Measurements from ENCODE around the gene TTLL1.
"Not testable (repeated sequence)": the region's sequence is repeated elsewhere in the genome, so short reads cannot be mapped to it uniquely, and the experiment has no call there.

TTLL1 gene

GRCh38 chr22:43009444-43009843, 79.7 kb downstream of the TTLL1 start:
- DNase-seq = no peak

- DNase-seq = no peak
These were observed 80.3 kb downstream of the TTLL1 start for GRCh38 chr22:43008921-43009320.

DNA sequence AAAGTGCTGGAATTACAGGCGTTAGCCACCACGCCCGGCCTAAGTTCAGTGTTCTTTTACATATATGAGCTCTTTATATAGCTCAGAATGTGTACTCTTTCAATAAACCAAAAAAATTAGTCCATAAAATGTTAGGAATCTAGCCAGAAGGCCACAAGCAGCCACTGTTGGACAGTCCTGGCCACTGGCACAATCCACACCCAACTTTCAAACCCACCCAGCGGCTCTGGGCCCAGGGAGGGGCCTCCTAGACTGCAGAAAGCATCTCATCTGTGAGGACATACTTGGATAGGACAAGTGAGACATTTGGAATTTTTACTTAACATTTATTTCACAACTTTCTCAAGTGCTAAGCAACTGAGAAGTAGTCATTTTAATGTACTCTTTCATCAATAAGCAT, 80.7 kb downstream of the TTLL1 start:
- DNase-seq = no peak

GRCh38 chr22:43007519-43008102, 81.6 kb downstream of the TTLL1 start:
- no peak for DNase-seq

- DNase-seq = no peak
These were observed 82.4 kb downstream of the TTLL1 start for GRCh38 chr22:43006753-43007152.

DNA sequence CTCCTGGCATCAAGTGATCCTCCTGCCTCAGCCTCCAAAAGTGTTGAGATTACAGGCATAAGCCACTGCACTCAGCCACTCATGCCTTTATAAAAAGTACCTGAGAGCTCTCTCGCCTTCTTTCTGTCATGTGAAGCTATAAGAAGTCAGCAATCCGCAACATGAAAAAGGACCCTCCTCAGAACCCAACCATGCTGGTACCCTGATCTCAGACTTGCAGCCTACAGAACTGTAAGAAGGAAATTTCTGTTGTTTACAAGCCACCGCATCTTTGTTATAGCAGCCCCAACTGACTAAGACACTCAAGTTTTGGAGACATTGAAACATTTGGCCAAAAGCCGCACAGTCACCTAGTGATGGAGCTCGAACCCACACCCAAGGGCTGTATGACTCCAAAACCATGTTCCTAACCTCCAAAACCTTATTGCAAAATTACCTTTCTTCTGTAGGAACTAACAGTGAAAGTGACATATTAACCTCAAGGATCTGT, 83.1 kb downstream of the TTLL1 start:
- DNase-seq = no peak

DNA sequence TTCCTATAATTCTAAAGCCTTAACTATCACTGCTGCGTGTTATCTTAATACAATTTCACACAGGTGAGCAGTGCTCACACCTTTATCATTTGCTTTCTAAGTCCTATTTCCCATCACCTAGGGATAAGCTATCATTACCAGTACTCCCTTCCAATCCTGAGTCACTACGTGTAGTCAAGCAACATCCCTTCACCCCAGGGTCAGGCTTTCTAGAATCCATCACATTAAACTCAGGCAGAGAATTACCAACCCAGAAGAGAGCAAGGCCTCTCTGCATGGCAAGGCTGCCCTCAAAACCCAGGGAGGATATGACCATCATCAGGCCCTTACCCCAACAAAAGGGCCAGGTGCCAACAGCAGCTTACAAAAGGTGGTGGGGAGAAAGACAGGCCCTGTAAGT, 84.1 kb downstream of the TTLL1 start:
- no peak for DNase-seq

DNA sequence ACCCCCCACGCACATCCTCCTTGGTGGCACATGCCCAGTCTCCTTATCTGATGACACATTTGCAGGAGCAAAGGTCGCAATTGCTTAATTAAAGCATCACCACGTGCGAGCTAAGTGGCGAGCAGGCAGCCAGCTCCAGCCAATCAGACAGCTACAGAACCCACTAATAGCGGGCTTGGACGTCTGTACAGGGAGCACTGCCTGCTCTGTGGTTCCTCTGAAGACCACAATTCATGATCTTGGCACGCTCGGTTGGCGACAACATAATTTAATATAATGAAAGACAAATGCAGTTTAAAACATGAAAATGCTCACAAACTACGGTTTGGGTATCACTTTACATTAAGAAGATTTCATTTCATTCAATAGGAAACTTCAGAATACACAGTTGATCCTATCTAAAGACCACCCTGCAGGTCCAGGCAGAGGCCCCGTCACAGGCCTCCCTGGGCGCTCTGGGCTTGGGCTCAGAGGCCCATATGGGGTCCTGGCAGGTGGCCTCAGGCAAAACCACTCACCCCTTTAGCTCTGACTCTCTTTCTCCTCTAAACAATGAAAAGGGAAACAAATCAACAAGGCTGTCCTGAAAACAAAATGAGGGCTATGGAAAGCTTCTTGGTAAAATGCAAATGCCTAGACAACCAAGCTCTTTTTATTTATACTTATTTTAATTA, 84.7 kb downstream of the TTLL1 start:
- DNase-seq = no peak

DNA sequence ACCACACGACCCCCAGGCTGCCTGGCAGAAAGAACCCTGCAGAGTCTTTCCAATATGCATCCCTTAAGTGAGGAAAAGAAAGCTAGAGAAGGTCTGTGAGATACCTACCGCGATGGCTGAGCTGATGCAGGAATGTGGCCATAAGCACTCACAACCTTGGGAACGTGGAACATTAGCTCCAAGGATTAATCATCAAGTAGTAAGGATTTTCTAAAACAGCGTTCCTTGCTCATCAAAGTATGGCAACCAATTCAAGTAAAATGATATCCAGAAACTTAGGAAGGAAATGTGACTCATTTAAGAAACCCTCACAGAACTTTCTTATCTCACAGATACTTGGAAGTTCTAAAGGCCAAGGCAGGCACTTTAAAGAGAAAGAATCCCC, 87.0 kb downstream of the TTLL1 start:
- DNase-seq = no peak

DNA sequence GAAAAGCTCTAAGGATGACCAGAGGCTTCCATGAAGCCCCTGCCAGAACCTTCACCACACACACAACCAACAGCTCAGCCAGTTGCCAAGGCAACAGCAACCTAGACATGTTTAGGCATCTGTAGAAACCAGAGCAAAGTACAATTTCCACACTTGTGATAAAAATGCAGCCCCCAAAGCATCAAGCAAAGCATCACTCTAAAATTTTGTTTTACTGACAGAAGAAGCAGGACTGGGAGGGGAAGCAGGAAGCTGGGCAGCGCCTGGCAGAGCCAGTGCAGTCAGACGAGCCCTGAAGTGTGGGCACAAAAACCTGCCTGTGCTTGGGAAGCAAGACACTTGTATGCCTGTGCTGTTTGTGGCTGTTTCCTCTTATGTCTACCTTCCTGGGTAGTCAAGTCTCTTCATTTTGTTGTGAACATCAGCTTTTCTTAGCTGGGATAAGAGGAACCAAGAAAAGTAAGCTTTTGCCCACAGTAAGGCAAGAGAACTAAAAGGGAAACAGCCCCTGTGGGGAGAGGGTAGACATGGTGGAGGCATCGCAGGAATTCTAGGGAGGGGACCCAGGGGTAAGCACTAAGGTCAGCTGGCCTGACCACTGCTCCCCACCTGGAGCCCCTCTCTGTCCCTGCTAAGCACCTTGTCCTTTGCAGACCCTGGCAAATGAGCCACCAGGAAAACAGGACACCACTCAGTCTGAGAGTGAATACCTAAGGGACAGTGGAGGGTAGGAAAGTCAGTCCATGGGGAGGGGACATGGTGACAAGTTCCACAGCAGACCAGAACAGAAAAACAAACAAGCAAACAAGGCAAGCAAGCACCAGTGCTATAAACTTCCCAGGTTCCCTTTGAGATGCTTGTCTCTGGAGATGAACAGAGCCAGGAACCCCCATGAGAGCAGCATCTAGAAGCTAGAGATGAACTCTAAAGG, 87.7 kb downstream of the TTLL1 start:
- no peak for DNase-seq

GRCh38 chr22:43000441-43001175, 88.6 kb downstream of the TTLL1 start:
- DNase-seq = no peak

GRCh38 chr22:42997582-42998090, 91.6 kb downstream of the TTLL1 start:
- no peak for DNase-seq

DNA sequence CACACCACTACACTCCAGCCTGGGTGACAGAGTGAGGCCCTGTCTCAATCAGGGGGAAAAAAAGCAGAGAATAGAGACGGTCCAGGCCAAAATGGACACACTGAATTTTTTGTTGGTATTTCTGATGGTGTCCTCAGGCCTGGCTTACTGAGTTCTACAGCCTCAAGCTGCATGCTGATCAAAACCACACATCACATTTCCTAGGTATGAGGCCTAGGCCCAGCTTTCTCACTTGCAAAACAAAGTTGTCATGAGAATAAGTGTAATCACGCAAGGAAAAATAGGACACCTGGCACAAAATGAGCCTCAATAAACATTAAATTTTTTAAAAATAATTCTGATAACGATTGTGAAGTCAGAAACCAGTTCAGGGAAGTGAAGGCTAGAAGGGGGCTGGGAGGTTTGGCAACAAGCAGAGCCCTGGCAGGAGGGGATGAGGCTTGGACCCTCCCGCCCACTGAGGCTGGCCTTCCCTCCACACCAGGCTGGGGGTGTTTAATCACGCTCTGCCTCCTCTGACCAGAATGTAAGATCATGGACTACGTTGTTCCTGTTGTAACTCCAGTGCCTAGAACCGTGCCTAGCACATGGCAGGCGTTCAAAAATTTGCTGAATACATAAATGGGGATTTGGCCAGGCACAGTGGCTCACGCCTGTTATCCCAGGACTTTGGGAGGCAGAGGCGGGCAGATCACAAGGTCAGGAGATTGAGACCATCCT, 92.4 kb downstream of the TTLL1 start:
- DNase-seq = no peak

DNA sequence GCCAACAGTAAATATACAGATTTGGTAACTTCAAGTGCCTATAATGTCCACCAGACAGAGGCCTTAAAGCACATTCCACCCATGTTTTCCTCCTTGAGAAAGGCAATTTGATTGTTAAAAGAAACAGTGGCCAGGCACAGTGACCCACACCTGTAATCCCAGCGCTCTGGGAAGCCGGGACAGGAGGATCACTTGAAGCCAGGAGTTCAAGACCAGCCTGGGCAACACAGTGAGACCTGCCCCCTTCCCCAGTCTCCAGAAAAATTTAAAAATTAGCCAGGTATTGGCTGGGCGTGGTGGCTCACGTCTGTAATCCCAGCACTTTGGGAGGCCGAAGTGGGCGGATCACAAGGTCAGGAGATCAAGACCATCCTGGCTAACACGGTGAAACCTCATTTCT, 93.5 kb downstream of the TTLL1 start:
- DNase-seq = not testable (repeated sequence)

DNA sequence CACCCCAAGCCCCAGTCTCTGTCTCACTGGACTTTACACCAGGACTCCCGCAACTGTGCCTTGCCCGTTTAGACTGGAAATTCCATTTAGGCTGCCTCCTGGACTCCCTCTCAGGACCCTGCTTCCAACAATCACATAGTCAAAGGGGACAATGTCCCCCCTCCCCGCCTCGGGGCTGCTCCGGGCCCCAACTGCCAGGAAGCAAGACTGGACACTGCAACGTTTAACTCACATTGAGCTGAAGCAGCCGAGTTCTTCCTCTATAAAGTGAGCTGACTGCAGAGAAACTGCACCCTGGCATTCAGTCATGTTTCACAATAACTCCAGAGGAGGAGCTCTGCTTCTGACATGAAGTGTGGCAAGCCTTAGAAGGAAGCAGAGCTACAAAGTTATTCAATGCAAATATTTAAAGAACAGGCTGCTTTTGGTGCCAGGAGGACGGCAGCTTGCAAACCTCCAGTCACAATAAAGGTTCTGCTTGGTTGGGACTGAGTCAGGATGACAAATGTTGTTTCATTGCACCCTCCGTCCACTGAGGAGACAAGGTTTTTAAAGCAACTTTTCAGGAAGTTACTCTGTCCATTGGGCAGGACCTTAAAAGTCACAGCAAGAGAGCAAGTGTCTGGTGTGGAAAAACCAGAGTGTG, 94.2 kb downstream of the TTLL1 start:
- DNase-seq = no peak

- no peak for DNase-seq
These were observed 94.8 kb downstream of the TTLL1 start for GRCh38 chr22:42994276-42994916.

DNA sequence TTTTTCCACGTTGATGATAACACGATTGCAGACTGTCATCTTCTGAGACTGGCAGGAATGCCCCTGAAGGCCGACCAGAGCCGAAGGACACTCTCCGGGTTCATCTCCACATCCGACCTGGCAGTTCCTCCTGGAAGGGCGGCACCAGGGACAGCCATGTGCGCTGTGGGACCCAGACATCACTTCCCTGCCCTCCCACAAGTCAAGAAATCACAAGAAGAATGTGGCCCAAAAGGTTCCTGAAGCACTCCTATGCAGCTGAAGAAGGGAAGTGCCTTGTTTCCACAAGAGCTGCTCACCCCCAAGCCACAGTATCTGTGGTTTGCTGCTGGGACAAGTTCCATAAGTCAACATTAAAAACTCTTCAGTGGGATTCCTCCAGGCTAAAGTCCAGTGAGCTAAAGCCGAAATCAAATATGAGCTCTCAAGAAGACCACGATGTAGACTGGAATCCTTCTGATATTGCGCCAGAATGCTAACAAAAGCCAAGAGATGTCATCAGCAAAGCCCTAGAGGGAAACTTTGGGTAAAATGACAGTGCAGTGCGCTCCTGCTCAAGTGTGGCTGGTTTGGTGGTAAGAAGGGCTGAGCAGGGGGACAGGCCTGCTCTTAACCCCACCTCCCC, 95.4 kb downstream of the TTLL1 start:
- DNase-seq = no peak

DNA sequence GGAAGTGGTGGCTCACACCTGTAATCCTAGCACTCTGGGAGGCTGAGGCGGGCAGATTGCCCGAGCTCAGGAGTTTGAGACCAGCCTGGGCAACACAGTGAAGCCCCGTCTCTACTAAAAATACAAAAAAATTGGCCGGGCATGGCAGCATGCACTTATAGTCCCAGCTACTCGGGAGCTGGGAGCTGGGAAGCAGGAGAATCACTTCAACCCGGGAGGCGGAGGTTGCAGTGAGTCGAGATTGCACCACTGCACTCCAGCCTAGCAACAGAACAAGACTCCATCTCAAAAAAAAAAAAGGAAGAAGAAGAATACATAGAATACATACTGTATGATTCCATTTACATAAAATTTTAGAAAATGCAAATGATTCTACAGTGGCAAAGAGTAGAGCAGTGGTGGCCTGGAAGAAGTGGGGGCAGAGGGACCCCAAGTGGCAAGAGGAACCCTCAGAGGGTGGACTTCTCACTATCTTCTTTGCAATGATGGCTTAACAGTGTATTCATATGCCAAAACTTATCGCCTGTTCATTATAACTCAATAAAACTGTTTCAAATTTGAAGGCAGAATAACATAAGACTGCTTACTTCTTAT, 96.2 kb downstream of the TTLL1 start:
- DNase-seq = no peak

GRCh38 chr22:42992092-42992491, 97.1 kb downstream of the TTLL1 start:
- no peak for DNase-seq

- no peak for DNase-seq
These were observed 98.1 kb downstream of the TTLL1 start for GRCh38 chr22:42991010-42991651.

Data from NCI-H1436 treated with DMSO at 0.1 percent for 48 hours (cell line).